Large intestine (tissue), 3 donors: ENCODE measurements around the gene IL6. TPM values are rescaled to one million over a fixed set of nuclear protein-coding genes. Genes with fewer than 3 reads are reported as not detected.
A peak's percentile ranks its signal among the peaks of the same experiment; 100 is the strongest.

Source experiments
- DNase-seq, 2 donors: peaks; one replicate each; pipeline versions ENCODE4 v3.0.0 to v3.0.0-alpha.2; 2013
- H3K27ac ChIP-seq: one replicate; pipeline ENCODE4 v1.5.1; 2013; ENCODE audit warnings: low read length
- H3K27me3 ChIP-seq: 2 replicates; pipeline ENCODE4 v1.6.1; 2013; ENCODE audit warnings: low read length; ENCODE audit not compliant: control insufficient read depth, insufficient read depth
- H3K36me3 ChIP-seq: 2 replicates; pipeline ENCODE4 v1.6.1; 2013; ENCODE audit warnings: low read length; ENCODE audit not compliant: control insufficient read depth, insufficient read depth
- H3K4me1 ChIP-seq: one replicate; pipeline ENCODE4 v1.6.1; 2013; ENCODE audit warnings: low read length; ENCODE audit not compliant: control insufficient read depth, insufficient read depth
- H3K4me3 ChIP-seq: one replicate; pipeline ENCODE4 v1.5.1; 2013; ENCODE audit warnings: low read length
- H3K9me3 ChIP-seq: one replicate; pipeline ENCODE4 v1.6.1; 2013; ENCODE audit warnings: mild to moderate bottlenecking, low read depth, low read length, moderate library complexity; ENCODE audit not compliant: control insufficient read depth
- WGBS: methylation state at CpG from one replicate; pipeline ENCODE4 v1.1.5; 2013; ENCODE audit warnings: low lambda C conversion rate; ENCODE audit not compliant: insufficient coverage; 5-methylcytosine and 5-hydroxymethylcytosine counted together
- polyA plus RNA-seq: library from polyadenylated mRNA; unstranded; fragments of 120-200 nt; gene quantifications from one replicate; pipeline ENCODE4 v1.2.1, GENCODE V29; 2013

IL6 gene
- polyA plus RNA-seq, 1 donor: 2.1 TPM

DNA sequence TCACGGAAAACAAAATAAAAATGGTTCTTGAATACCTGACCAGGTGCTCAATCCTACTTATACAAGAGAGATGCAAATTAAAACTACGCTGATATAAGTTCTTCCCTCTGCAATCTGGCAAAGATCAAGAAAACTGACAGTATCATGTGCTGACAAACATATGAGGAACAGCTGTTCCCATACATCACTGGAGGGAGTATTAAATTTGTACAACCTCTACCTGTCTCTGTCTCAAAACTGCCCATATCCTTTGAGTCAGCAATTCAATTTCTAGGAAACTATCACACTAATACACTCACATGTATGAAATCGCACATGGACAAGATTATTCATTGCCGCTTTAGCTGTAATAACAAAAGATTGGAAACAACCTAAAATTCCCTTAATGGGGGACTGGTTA is 11.0 kb upstream of the IL6 start:
- no peak overlapping the region for H3K4me3 ChIP-seq
- WGBS: 100% methylated on average over 1 of the region's 4 CpGs

DNA sequence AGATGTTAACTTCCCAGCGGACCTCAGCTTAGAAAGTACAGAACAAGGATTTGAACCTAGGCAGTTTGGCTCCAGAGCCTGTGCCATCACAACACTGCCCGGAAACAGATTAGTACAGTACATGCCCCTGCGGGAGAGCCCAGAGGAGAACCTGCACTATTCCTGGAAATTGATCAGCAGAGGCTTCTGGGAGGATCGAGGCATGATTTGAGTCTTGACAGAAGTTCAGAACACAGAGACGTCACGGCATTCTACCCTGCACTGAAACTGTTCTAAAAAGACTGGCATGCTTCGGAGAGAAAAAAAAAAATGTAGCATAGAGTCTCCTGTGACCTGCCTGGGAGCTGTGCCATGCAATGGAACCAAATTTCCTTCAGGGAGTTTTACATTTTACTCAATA is 9.2 kb upstream of the IL6 start:
- peaks cover 3% of the 10 kb centered on the region for H3K27me3 ChIP-seq
- no peak overlapping the region for H3K27ac ChIP-seq
- WGBS: 100% methylated on average over 1 of the region's 7 CpGs
- no peak overlapping the region for H3K4me3 ChIP-seq
- DNase-seq: no peak
- no peaks in the 10 kb centered on the region for H3K36me3 ChIP-seq
- H3K4me1 ChIP-seq: no peaks in the 10 kb centered on the region
- no peaks in the 10 kb centered on the region for H3K9me3 ChIP-seq

More for the DNA sequence above, 11.0 kb upstream of the IL6 start:
- H3K36me3 ChIP-seq: no peaks in the 10 kb centered on the region
- no peaks in the 10 kb centered on the region for H3K4me1 ChIP-seq
- no peak overlapping the region for H3K27ac ChIP-seq
- H3K27me3 ChIP-seq: peaks cover 3% of the 10 kb centered on the region
- no peak for DNase-seq
- H3K9me3 ChIP-seq: no peaks in the 10 kb centered on the region

DNA sequence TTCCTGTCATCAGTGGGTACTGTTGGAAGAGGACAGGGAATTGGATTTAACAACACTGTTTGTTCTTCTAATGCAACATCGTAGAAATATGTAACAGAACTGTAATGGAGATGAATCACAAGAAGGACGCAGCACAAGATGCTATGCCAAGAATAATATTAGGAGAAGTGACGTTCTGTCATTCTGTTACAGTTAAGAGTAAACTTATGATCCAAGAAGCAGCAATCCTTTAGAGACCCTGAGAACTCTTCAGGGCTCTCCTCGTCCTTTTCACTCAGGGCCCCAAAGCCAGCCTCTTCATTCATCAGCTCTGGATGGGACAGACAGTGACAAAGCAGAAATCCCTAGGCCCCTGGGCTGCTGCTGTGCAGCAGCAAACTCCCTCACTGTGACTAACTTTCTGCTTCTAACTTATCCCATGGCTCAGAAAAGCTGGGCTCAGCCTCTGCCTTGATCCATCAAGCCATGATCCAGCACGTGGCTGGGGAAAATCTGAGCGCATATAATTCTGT is 8.7 kb upstream of the IL6 start:
- Histone ChIP-seq H3K4me3 (no peak overlapping the region), H3K9me3 (no peaks in the 10 kb centered on the region), H3K27me3 (peaks cover 3% of the 10 kb centered on the region), H3K36me3 (no peaks in the 10 kb centered on the region), H3K27ac (no peak overlapping the region), H3K4me1 (no peaks in the 10 kb centered on the region)
- DNase-seq: no peak
- WGBS: no CpG with 5 or more reads among the region's 6 CpGs

DNA sequence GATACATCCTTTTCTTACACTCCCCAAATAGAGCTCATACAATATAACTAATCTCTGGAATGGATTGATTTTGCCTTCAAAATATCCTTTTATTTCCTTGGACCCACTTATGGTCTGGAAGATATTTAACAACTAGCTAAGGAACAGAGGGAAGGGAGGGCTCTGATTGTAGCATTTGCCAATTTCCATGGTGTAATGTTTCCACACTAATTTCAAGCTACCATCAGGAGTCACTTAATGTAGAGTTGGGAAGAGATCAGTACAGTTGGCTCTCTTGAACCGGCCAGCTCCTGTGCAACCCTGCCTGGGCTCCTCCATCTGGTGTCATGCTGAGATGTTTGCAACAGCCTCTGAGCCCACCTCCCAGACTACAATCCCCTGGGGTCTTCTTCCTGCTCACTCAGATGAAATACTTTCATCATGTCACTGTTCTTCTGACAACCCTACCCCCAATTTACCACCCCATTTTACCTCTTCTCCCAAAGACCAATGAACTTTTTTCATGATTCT is 8.0 kb upstream of the IL6 start:
- no CpG with 5 or more reads among the region's 1 CpG for WGBS
- H3K27ac ChIP-seq: no peak overlapping the region
- no peaks in the 10 kb centered on the region for H3K4me1 ChIP-seq
- peaks cover 3% of the 10 kb centered on the region for H3K27me3 ChIP-seq
- no peaks in the 10 kb centered on the region for H3K36me3 ChIP-seq
- no peak for DNase-seq
- H3K9me3 ChIP-seq: no peaks in the 10 kb centered on the region
- H3K4me3 ChIP-seq: no peak overlapping the region

DNA sequence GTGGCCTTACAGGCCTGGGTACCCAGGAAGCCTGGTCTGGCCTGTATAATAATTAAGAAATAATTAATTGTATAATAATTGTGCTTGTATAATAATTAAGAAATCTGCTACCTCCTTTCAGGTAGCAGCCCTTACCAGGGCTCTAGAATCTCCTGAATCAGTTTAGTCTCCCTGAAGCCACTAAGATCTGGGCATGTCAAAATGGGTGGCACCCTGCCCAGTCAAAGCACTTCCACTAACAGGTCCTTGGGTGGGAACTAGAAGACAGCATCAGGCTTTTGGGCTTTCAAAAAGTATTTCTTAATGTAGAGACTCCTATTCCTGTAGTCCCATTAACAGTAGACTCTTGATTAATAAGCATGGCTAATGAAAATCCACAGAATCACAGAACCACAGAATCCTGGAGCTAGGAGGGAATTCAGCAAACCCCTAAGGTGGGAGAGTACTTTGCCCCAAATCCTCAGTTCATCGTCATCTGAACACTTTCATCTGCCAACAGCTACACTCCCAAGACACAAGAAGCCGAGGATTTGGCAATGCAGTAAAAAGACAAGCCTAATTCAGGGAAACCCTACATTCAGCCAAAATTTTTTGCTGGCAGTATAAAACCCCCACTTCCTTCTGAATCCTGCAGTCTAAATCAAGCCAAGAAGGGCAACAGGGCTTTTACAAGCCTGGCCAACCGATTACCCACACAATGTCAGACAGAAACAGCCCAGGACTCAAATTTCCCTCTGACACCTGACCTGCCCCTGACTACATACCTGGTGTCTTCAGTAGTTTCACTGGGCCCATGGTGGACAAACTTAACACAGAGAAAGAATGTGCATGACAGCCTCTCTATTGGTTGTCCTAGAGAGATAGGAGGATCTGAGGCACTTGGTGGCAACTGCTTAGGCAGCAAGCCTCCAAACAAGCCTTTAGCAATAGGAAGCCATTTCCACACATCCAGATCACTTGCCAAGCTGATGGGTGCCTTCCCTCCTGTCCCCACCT is 5.9 kb upstream of the IL6 start:
- no peak for DNase-seq
- no peak overlapping the region for H3K27ac ChIP-seq
- peaks cover 2% of the 10 kb centered on the region for H3K4me1 ChIP-seq
- WGBS: no CpG with 5 or more reads among the region's 3 CpGs
- no peaks in the 10 kb centered on the region for H3K36me3 ChIP-seq
- H3K4me3 ChIP-seq: no peak overlapping the region
- peaks cover 3% of the 10 kb centered on the region for H3K27me3 ChIP-seq
- H3K9me3 ChIP-seq: no peaks in the 10 kb centered on the region

DNA sequence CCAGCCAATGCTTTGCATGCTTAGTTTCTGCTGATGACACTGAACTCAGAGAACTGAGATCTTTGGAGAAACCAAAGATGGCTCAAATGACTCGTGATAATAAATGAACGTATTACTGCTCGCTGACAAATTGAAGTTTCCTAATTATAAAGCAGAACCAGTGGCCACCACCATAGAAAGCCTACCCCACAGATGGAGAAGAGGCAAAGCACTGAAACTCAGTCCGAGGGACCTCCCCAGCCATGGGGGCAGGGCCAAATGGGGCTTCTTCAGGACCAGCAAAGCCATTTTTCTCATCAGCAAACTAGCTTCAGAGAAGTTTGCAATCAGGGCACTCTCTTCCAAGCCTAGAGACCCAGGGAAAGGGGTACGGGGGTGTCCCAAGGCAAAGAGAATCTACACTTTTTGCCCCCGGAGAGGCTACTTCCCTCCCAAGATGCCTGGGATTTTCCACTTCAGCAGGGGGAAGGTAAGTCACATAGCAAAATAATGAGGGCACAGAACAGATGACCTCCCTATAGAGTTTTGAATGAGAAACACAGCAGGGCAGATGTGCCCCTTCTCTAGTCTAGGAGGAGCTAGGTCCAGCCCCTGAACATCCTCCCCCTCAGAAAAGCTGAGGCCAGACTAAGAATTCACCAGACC is 4.3 kb upstream of the IL6 start:
- Histone ChIP-seq H3K27me3 (peaks cover 3% of the 10 kb centered on the region), H3K9me3 (no peaks in the 10 kb centered on the region), H3K27ac (no peak overlapping the region), H3K4me1 (peaks cover 5% of the 10 kb centered on the region), H3K36me3 (no peaks in the 10 kb centered on the region), H3K4me3 (no peak overlapping the region)
- no CpG with 5 or more reads among the region's 6 CpGs for WGBS
- DNase-seq: no peak

DNA sequence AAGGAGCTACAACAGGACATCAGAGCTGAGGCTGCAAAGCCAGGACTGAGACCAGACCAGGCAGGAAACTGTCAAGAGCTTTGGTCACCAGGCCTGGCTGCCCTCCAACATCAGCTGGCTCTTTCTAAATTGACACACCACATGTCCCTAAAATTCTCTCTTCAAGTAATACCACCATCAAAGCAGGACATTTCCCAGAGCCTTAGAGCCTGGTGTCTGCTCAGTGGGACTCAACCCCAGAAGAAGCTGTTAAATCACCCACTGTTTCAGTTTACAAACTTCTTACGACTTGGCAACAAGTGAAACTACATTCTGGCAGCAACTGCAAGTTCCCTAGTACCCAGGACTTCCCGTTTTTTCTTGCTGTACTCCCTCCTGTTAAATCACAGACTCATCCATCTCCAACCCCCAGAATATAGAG is 3.8 kb upstream of the IL6 start:
- H3K27ac ChIP-seq: no peak overlapping the region
- 0% methylated on average over 1 of the region's 2 CpGs for WGBS
- no peak overlapping the region for H3K4me3 ChIP-seq
- H3K36me3 ChIP-seq: no peaks in the 10 kb centered on the region
- H3K4me1 ChIP-seq: peaks cover 5% of the 10 kb centered on the region
- H3K27me3 ChIP-seq: peaks cover 3% of the 10 kb centered on the region
- peak in 1 of 2 donors; percentile 32 for DNase-seq
- H3K9me3 ChIP-seq: no peaks in the 10 kb centered on the region

DNA sequence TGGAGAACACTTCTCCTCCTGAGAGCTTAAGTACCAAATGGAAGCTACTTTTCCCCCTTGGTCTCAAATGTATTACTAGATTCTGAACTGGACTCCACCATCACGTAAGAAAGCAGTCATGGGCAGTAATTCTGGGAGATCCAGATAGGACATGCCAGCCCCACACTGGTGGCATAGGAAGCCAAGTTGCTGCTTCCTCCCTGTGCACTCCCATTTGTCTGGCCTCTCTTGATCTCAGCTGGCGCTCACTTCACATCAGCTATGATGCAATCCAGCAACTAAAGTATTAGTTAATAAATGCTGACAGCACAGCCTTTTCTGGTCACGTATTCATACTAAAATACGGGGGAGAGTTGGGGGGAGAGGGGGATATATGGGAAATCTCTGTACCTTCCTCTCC is 3.4 kb upstream of the IL6 start:
- Histone ChIP-seq H3K9me3 (no peaks in the 10 kb centered on the region), H3K27ac (no peak overlapping the region), H3K4me3 (no peak overlapping the region), H3K4me1 (peaks cover 5% of the 10 kb centered on the region), H3K27me3 (peaks cover 3% of the 10 kb centered on the region), H3K36me3 (no peaks in the 10 kb centered on the region)
- no CpG with 5 or more reads among the region's 4 CpGs for WGBS
- DNase-seq: no peak

DNA sequence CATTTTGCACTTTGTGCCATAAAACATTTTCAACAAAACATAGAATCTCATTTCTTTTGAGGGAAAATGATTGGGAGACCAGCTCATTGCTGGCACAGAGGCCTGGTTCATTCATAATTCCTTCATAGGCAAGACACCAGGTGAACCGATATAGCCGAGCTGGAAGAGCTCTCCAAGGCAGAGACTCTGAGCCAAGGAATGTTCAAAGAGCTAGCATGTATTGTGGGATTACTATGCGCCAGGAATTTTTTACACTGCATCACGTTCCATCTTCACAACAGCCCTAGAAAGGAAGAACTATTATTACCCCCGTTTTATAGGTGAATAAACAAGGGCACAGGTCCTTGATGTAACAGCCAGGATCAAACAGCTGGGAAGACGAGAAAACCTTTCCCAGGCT is 2.1 kb upstream of the IL6 start:
- no peak for DNase-seq
- Histone ChIP-seq H3K27ac (no peak overlapping the region), H3K4me3 (no peak overlapping the region), H3K9me3 (no peaks in the 10 kb centered on the region), H3K4me1 (peaks cover 5% of the 10 kb centered on the region), H3K36me3 (no peaks in the 10 kb centered on the region), H3K27me3 (no peaks in the 10 kb centered on the region)
- WGBS: no CpG with 5 or more reads among the region's 6 CpGs

DNA sequence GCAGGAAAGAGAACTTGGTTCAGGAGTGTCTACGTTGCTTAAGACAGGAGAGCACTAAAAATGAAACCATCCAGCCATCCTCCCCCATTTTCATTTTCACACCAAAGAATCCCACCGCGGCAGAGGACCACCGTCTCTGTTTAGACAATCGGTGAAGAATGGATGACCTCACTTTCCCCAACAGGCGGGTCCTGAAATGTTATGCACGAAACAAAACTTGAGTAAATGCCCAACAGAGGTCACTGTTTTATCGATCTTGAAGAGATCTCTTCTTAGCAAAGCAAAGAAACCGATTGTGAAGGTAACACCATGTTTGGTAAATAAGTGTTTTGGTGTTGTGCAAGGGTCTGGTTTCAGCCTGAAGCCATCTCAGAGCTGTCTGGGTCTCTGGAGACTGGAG is 1.4 kb upstream of the IL6 start:
- H3K9me3 ChIP-seq: no peaks in the 10 kb centered on the region
- WGBS: no CpG with 5 or more reads among the region's 9 CpGs
- no peak overlapping the region for H3K4me3 ChIP-seq
- peaks cover 5% of the 10 kb centered on the region for H3K4me1 ChIP-seq
- DNase-seq: peak in 1 of 2 donors; percentile 8
- H3K27me3 ChIP-seq: no peaks in the 10 kb centered on the region
- no peaks in the 10 kb centered on the region for H3K36me3 ChIP-seq
- no peak overlapping the region for H3K27ac ChIP-seq
